Measurements from ENCODE around the gene RAB29.

Gene RAB29

DNA sequence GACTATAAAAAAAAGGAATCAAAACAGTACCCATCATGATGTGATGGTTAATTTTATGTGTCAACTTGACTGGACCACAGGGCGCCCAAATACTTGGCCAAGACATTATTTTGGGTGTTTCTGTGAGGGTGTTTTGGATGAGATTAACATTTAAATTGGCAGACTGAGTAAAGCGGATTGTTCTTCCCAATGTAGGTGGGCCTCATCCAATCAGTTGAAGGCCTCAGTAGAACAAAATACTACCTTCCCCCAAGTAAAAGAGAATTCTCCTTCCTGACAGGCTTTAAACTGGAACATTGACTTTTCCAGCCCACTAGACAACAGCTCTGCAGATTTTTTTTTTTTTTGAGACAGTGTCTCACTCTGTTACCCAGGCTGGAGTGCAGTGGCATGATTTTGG lies 10.7 kb downstream of the RAB29 start:
- no peak for DNase-seq (ENCODE audit: low read depth in 2 of 2)

DNA sequence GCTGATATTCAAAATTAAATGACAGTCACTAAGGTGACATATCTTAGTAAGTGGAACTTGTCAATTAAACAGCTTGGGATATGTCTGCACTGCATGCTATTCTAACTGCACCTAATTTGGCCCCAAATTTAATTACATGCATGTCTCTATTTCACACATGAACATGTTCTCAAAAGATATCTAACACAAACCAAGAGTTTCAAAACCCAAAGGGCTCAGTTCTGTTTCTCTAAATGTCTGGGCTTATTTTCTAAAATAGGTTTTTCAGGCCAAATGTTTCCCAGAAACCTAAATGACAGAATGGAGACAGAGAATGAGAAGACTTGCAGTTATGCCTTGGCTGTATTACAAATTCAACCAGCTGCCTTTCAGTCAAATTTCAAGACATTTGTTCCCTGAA lies 11.3 kb downstream of the RAB29 start:
- no peak for DNase-seq (ENCODE audit: low read depth in 2 of 2)

DNA sequence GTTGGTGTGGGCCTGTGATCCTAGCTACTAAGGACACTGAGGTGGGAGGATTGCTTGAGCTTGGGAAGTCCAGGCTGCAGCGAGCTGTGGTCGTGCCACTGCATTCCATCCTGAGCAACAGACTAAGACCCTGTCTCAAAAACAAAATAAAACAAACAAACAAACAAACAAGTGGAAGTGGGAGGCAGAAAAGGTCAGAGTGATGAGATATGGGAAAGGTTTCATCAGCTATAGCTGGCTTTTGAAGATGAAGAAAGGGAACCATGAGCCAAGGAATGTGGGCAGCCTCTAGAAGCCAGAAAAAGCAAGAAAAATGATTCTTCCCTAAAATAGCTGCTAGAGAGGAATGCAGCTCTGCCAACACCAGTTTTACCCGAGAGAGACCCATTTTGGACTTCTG lies 14.7 kb downstream of the RAB29 start:
- DNase-seq (ENCODE audit: low read depth in 2 of 2), result no peak

DNA sequence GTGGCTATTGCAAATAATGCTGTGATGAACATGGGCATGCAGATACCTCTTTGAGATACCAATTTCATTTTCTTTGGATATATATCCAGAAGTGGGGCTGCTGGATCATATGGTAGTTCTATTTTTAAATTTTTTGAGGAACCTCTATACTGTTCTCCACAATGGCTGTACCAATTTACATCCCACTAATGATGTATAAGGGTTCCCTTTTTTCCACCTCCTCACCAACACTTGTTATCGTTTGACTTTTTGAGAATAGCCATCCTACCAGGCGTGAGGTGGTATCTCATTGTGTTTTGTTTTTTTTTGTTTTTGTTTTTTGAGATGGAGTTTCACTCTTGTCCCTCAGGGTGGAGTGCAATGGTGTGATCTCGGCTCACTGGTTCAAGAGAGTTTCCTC lies 18.7 kb downstream of the RAB29 start:
- no peak for DNase-seq (ENCODE audit: low read depth in 2 of 2)

DNA sequence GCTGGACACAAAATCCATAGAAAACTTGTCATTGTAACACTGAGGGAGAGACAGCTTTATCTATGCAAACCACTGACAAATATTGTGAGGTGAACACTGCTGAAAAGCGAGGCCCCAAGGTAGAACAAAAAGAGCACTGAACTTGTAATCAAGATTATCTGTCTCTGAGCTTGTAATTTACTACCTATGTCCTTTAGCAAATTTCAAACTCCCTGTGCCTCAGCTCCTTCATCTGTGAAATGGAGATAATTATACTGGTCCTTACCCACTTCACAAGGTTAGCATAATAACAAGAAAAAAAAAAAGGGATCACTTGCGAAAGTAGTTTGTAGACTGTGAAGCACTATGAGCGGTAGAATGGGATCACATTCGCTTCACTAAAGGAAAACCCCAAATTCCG lies 20.4 kb downstream of the RAB29 start:
- no peak for DNase-seq (ENCODE audit: low read depth in 2 of 2)

DNA sequence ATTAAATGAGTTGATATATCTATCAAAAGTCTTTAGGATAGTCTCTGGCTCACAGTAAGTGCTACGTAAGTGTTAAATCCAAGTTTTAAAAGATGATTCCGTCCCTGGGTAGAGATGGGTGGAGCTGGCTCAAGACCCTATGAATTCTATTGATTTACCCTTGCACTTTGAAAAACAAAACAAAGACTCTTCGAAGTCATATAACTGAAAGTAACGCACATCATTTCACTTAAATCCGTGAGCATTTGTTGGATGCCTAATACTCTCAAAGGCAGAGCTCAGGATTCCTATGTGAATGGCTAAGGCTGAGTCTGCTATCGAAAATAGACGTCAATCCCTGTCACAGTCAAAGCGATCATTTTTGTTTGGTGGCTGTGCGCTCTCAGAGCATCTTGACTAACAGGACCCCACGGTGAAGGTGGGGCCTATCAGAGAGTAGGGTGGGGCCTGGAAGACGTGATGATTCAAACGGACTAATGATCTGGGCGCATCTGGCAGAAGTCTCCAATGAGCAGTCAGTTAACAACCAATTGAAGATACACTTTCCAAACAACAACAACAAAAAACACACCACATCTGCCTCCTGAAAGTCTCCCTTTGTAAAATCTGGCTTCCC lies 24.1 kb downstream of the RAB29 start:
- no peak for DNase-seq (ENCODE audit: low read depth in 2 of 2)

DNA sequence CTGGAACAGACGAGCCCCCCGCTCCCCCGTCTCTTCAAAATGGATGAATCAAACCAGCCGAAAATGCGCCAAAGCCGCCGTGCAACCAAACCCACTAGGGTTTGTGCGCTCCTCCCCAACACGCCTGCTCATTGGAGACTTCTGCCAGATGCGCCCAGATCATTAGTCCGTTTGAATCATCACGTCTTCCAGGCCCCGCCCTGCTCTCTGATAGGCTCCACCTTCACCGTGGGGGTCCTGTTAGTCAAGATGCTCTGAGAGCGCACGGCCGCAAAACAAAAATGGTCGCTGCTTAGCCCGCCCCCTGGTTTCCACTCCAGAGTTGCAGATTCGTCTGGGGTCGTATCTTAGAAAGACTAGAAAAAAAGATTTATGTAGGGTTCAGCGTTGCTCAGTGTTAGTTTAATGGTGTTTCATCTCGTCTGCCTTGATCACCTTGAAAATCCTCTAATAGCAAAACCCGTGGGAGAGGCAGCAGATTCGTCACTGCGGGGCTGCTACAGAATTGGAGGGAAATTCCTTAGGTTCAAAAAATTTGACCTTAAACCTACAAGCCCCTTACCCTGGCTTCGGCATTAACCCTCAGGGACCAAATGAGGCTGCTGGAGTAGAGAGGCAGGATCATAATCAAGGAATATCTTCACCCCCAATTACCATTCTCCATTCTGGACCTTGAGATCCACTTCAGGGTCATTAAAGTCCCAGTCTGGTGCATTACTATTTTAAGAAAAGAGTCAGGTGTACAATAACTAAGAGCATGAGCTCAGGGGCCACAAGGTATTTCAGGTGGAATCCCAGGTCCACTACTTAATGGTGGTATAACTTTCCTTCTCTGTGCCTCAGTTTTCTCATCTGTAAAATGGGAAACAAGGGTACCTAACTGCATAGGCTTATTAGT lies 24.9 kb downstream of the RAB29 start, which contains the start of gene NUCKS1:
Gene NUCKS1, minus strand, starts transcription at position 45 of the 898 bp plus-strand sequence. CDS start 209 bp downstream, outside the sequence.
- DNase-seq (ENCODE audit: low read depth in 2 of 2), result peak; percentile 89 to 93

DNA sequence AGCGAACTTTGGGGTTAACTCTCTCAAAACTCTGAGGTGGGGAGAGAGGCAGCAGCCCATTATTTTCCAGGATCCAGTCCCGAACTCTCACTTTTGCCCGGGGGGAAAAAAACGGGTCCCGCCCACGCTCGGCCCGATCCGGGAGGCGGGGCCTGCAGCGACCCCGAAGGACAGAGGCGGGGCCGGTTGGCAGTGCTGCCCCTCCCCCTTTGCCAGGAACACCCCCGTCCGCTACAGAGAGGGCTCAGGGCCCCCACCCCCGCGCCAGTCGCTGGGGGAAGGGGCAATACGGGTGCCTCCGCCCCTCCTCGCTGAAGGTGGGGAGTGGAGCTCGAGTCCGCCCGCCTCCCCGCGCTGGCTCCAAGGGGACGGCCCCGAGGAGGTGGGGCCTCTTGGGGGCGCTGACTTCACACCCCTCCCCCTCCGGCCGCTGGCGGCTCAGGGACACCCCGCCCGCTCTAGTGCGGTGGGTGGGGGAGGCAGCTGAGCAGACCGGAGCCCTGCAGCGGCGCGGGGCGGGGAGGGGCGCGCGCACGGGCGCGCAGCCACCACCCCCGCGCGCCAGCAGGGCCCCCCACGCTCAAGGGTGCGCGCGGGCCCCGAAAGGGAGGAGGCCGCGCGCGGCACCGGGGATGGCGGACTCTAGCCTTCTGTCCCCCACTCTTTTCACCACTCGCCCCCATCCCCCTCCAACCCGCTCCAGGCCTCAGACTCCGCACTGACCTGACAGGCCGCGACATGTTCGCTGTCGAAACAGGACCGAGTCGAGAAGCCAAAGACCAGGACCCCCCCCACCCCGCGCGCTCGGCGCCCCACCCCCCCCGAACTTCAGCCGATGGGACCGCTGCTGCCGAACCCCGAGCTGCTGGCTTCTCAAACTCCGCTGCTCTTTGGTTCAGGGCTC lies 25.8 kb downstream of the RAB29 start:
- DNase-seq (ENCODE audit: low read depth in 2 of 2), result peak; percentile 95 to 98

DNA sequence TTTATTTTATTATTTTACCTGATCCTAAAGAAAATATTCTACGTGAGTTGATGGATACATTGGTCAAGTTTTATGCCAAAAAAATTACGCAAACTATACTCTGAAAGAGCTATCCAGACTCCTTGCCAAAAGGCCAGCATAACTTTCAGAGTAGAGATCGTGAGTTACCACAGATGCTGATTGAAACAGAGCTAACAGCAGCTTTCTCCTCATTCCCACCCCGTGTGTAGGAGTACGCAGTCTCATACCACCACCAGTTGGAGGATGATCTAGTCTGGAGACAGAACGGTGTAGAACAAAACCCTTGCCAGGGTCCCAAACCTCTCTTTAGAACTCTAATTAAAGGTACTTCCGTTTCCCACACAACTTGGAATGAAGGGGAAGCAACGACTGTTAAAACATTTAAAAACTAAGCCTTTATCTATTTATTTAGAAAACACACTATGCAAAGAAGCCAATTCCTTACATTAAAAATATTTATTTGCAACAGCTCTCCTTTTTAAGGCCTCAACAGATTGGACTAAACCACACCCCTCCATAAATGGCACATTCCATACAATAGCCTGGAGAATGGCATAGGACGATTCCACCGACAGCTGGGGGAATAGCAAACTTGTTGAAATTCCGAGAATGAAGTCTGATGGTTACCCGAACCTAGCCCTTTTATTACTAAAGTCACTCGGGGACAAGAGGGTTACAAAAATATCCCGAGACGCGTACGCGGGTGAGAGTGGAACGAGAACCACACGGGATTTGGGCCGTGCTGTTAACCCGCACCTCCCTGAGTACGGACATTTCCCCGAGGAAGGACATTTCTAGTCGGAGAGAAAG lies 26.7 kb downstream of the RAB29 start:
- peak in 1 of 2 donors; percentile 17 for DNase-seq (ENCODE audit: low read depth in 2 of 2)

DNA sequence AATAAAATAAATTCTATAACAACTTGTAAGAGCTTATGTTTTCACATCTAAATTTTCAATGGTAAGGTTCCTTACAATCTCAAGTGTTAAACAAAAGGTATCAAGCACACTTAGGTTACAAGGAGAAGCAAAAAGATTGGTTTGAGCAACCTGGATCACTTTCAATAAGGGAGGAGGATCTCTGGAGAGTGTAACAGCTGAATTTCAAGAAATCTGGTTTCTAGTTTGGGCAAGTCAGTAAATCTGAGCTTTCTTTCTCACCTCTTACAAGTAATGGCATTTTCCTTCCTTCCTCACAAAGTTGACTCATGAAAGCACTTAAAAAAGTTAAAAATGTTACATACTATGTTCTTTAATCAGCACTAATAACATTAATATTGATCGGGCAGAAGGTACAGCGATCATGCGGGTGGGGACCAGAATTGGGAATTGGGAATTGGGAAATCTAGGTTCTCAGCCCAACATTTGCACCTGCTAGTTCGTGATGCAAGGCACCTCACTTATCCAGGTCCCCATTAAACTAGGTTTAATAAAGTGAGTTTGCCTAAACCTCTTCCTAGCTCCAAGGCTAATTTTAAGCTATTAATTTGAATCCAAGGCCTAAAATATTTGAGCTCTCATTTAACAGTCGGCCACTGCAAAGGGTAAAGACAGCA lies 28.4 kb downstream of the RAB29 start:
- no peak for DNase-seq (ENCODE audit: low read depth in 2 of 2)

DNA sequence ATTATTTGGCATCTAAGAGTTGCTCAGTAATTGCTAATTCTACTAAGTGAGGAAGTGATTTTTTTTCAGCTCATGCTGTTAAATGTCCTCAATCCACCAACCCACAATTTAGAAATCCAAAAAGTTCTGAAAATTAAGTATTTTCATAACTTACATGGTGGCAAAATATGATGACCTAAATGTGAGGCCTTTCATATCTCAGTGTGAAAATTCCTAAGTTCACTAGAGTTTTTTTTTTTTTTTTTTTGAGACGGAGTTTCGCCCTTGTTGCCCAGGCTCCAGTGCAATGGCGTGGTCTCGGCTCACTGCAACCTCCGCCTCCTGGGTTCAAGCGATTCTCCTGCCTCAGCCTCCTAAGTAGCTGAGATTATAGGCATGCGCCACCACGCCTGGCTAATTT lies 30.9 kb downstream of the RAB29 start:
- no peak for DNase-seq (ENCODE audit: low read depth in 2 of 2)

DNA sequence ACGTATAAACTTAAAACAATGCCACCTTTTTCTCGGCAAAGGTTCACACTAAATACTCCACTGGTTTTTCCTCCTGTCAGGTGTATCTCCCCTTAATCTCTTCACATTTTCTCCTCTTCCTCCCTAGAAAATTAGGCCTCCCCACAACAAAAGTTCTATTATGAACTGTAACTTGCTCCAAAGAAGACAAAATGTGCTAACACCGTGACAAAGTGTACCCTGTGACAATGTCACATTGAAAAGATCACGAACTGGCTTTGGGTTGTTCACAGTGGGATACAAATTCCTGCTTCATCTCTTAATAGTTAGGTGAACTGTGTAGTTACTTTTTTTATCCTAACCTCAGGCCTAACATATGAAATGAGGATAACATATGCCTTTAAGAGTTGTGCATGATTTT lies 31.3 kb downstream of the RAB29 start:
- DNase-seq (ENCODE audit: low read depth in 2 of 2), result no peak

DNA sequence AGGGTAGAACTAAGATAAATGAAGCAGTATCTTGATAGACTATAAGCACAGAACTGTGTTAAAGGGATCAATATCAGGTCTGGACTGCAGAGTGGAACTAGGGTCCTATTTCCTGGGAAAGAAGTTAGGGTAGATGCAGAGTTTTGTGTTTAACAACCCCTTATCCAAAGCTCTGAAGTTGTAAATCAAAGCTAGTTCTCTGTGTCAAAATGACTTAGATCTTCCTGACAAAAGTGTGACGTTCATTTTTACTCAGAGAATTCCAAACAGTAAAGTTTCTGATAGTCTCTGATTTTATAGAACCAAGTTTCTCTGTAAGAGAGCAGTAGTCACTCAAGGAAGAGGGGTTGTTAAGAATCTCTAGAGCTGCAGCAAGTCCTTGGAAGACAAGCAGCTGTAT lies 33.6 kb downstream of the RAB29 start:
- DNase-seq (ENCODE audit: low read depth in 2 of 2), result no peak

DNA sequence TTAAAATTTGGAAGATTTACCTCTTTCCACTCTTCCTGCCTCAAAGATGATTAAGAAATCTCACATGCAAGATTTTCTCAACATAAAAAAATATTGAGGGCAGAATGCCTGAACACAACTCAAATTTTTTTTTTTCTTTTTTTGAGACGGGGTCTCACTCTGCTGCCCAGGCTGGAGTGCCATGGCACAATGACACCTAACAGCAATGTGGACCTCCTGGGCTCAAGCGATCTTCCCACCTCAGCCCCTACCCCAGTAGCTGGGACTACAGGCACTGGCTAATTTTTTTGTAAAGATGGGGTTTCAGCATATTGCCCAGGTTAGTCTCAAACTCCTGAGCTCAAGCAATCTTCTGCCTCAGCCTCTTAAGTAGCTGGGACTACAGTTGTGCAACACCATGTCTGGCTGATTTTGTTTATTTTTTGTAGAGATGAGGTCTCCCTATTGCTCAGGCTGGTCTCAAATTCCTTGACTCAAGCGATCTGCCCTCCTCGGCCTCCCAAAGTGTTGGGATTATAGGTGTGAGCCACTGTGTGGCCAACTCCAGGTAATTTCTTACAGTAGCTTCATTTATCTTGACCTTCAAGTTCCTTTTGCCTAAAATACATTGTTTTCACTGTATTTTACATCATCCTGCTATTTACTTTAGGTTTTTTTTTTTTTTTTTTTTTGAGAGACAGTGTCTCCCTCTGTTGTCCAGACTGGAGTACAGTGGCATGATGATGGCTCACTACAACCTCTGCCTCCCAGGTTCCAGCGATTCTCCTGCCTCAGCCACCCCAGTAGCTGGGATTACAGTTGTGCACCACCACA lies 35.7 kb downstream of the RAB29 start:
- DNase-seq (ENCODE audit: low read depth in 2 of 2), result no peak

DNA sequence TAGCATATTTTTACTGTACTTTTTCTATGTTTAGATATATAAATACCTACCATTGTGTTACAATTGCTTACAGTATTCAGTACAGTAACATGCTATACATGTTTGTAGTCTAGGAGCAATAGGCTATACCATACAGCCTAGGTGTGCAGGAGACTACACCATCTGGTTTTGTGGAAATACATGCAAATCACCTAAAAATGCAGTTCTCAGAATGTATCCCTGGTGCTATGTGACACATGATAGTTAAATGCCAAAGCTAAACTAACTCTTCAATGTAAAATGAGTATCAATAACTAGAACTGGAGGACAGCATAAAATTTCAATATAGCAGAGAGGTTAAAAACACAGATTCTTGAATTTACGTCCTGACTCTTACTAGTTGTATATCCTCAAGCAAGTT lies 40.1 kb downstream of the RAB29 start:
- DNase-seq (ENCODE audit: low read depth in 2 of 2), result no peak

DNA sequence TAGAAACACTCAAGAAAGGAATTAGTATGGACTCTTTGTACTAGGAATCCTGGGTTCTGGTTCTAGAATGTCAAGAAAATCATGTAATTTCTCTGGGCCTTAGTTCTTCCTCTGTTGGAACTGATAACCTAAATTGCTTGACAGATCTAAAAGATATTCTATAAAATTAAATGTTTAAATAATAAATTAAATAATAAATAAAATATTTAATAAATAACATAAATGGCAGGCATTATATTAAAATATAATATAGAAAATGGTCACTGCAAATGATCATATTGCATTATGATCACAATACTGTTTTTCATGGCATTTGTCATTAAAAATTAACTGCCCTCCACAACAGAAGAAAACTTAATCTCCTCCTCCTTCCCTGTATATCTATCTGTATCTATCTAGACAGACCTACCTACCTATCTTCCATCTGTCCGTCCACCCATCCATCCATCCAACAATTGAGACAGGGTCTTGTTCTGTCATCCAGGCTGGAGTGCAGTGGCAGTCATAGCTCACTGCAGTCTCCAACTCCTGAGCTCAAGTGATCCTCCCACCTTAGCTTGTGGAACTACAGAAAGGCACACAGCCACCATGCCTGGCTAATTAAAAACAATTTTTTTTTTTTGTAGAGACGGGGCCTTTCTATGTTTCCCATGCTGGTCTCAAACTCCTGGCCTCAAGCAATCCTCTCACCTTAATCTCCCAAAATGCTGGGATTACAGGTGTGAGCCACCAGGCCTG lies 41.7 kb downstream of the RAB29 start:
- no peak for DNase-seq (ENCODE audit: low read depth in 2 of 2)

DNA sequence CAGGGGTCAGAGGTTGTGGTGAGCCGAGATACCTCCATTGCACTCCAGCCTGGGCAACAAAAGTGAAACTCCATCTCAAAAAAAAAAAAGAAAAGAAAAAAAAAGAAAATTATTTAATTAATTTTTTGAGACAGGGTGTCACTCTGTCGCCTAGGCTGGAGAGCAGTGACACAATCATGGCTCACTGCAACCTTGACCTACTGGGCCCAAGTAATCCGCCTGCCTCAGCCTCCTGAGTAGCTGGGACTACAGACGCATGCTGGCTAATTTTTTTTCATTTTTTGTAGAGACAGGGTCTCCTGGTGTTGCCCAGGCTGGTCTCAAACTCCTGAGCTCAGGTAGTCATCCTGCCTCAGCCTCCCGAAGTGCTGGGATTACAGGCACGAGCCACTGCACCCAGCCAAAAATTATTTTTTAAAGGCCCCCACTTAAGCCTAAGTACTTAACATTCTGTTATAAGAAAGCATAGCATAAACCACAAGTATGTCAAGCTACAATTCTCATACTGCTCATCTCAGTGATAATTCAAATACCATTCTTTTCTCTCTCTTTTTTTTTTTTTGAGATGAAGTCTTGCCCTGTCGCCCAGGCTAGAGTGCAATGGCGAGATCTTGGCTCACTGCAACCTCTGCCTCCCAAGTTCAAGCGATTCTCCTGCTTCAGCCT lies 45.2 kb downstream of the RAB29 start:
- DNase-seq (ENCODE audit: low read depth in 2 of 2), result no peak

DNA sequence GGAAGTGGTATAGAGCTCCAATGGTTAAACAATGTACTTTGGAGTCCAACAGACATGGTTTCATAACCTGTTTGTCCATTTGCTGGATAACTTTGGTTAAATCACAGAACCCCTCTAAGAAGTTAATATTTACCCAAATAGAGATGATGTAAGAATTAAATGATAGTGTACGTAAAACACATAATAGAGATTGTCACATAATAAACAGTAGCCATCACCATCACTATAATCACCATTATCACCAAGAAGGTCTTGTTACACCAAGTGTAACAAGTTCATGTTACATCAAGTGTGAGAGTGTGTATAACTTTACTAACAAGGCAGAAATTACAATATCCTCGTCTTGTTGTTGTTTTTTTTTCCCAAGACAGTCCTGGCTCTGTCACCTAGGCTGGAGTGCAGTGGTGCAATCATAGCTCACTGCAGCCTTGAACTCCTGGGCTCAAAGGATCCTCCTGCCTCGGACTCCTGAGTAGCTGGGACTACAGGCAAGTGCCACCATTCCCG lies 48.6 kb downstream of the RAB29 start:
- no peak for DNase-seq (ENCODE audit: low read depth in 2 of 2)
